GM06990 (cell line): ENCODE results near the gene CLDN10.

Experiments
- DNase-seq: peaks from one replicate; pipeline ENCODE4 v3.0.0-alpha.2; 2011; ENCODE audit not compliant: insufficient read length; ENCODE audit errors: extremely low read depth
- H3K27me3 ChIP-seq: replicated peaks from 2 replicates; pipeline ENCODE4 v1.6.0; 2011; ENCODE audit warnings: low read length; ENCODE audit not compliant: control insufficient read depth, insufficient read depth
- H3K36me3 ChIP-seq: 2 replicates; pipeline ENCODE4 v1.5.1; 2011; ENCODE audit warnings: low read length; ENCODE audit not compliant: control insufficient read depth, insufficient read depth
- H3K4me3 ChIP-seq: replicated peaks from 2 replicates; pipeline ENCODE4 v1.5.1; 2011; ENCODE audit warnings: low read depth, mild to moderate bottlenecking, control low read depth, low read length
- TF ChIP-seq, protein P1 (sequence below): IDR thresholded peaks from 2 replicates; pipeline ENCODE4 v1.5.1; 2011; ENCODE audit warnings: low read length, control low read depth, mild to moderate bottlenecking, inconsistent platforms; ENCODE audit not compliant: insufficient read depth, poor library complexity, severe bottlenecking

CLDN10 gene

DNA sequence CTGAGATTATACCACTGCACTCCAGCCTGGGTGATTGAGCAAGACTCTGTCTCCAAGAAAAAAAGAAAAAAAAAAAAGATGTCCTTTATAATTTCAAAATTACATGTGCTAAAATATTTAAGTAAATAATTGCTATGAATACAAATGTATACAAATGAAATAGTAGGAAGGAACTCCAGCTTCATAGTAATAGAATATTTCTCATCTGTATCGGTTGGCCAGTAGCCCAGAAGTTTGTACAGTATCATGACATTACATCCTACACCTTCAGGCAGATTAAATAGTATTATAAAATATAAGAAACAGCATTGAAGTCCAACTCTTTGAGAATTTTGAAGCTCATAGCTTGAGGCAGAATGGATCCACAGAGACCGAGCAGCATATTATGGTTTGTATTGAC lies 36.5 kb upstream of the CLDN10 start:
- H3K27me3 ChIP-seq = no peaks in the 10 kb centered on the region; the same call in 1 of the 2 replicates
- DNase-seq = no peak
- H3K36me3 ChIP-seq = no peaks in the 10 kb centered on the region
- no peak overlapping the region for H3K4me3 ChIP-seq
- TF ChIP-seq, protein P1, sequence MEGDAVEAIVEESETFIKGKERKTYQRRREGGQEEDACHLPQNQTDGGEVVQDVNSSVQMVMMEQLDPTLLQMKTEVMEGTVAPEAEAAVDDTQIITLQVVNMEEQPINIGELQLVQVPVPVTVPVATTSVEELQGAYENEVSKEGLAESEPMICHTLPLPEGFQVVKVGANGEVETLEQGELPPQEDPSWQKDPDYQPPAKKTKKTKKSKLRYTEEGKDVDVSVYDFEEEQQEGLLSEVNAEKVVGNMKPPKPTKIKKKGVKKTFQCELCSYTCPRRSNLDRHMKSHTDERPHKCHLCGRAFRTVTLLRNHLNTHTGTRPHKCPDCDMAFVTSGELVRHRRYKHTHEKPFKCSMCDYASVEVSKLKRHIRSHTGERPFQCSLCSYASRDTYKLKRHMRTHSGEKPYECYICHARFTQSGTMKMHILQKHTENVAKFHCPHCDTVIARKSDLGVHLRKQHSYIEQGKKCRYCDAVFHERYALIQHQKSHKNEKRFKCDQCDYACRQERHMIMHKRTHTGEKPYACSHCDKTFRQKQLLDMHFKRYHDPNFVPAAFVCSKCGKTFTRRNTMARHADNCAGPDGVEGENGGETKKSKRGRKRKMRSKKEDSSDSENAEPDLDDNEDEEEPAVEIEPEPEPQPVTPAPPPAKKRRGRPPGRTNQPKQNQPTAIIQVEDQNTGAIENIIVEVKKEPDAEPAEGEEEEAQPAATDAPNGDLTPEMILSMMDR = no peak

DNA sequence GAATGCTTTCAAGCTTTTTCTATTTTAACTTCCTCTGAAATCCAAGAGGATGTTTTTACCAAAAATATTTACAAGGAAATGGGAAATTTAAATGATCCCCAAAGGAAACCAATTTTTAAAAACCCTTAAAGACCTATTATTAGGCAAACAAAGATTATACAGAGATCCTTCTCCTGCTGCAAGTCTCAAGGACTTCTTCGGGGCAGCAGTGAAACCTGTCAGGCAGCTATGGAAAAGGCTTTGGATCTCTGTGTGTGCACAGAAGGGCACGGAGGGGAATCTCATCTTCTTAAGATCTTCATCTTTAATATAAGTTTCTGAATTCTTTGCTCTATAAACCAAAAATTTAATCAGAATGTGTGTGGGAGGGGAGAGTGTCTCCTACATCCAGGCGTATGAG lies 36.0 kb upstream of the CLDN10 start:
- DNase-seq = no peak
- no peaks in the 10 kb centered on the region for H3K36me3 ChIP-seq
- H3K4me3 ChIP-seq = no peak overlapping the region
- TF ChIP-seq, protein P1 = no peak
- H3K27me3 ChIP-seq = no peaks in the 10 kb centered on the region; the same call in 1 of the 2 replicates

DNA sequence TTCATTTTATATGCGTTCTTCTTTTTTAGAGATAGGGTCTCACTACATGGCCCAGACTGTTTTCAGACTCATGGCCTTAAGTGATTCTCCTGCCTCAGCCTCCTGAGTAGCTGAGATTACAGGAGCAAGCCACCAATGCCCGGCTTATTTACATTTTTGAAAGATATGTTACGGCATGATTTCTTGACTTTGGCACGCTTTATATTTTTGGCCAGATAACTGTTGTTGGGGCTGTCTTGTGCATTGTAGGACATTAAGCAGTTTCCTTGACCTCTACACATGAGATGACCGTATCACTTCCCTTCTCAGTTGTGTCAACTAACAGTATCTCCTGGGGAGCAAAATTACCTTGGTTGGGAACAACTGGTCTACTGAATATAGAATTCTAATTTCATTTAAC lies 28.9 kb upstream of the CLDN10 start:
- TF ChIP-seq, protein P1 = no peak
- Histone ChIP-seq H3K4me3 (no peak overlapping the region), H3K36me3 (no peaks in the 10 kb centered on the region), H3K27me3 (no peaks in the 10 kb centered on the region)
- no peak for DNase-seq

GRCh38 chr13:95524264-95524901 lies 28.1 kb upstream of the CLDN10 start:
- Histone ChIP-seq H3K4me3 (no peak overlapping the region), H3K27me3 (no peaks in the 10 kb centered on the region), H3K36me3 (no peaks in the 10 kb centered on the region)
- TF ChIP-seq, protein P1 = no peak
- no peak for DNase-seq

DNA sequence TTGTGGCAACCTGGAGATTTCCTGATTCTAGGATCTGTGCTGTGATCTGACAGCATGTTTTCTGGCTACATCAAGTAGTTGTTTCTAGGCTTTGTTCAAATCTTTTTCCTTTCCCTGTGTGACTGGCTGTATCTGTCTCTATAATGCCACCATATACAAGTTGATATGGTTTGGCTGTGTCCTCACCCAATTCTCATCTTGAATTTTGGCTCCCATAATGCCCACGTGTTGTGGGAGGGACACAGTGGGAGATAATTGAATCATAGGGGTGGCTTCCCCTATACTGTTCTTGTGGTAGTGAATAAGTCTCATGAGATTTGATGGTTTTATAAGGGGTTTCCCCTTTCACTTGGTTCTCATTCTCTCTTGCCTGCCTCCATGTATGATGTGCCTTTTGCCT lies 24.6 kb upstream of the CLDN10 start:
- Histone ChIP-seq H3K36me3 (no peaks in the 10 kb centered on the region), H3K4me3 (no peak overlapping the region), H3K27me3 (no peaks in the 10 kb centered on the region)
- TF ChIP-seq, protein P1 = no peak
- no peak for DNase-seq

DNA sequence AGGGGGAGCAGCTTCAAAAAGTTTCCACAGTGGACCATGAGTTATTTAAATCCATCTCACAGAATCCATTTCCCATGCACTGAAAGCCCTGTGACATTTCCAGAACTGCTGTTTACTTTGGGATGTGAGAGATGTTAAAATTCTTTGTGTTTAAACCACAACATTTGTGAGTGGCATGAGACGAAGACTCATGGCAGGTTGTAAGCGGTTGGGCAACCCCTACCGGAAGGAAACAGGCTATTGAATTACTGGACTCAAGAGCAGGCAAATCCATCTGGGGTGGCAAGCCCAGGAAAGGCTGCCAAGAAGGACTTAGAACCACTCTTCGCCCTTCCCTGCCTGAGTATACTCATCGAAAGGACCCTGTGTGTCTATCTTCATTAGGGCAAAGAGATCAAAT lies 22.3 kb upstream of the CLDN10 start:
- no peak for DNase-seq
- TF ChIP-seq, protein P1 = no peak
- no peak overlapping the region for H3K4me3 ChIP-seq
- H3K27me3 ChIP-seq = no peaks in the 10 kb centered on the region
- H3K36me3 ChIP-seq = no peaks in the 10 kb centered on the region
